Fibroblast of lung (primary cell): ENCODE data around the gene MYLK. TPM values are rescaled to one million over a fixed set of nuclear protein-coding genes. Genes with fewer than 3 reads are reported as not detected.

Experiments used
- DNase-seq, 2 donors: peaks; one replicate each; pipeline versions ENCODE4 v3.0.0 to v3.0.0-alpha.2; 2010; ENCODE audit warnings: low read depth in 2 of 2
- H2AFZ ChIP-seq: 2 replicates; pipeline ENCODE4 v1.5.1; 2012; ENCODE audit warnings: low read length, control low read depth, inconsistent platforms
- H3K27ac ChIP-seq: 2 replicates; pipeline ENCODE4 v1.5.1; 2011; ENCODE audit warnings: low read length, control low read depth; ENCODE audit not compliant: insufficient read depth
- H3K27me3 ChIP-seq: 2 replicates; pipeline ENCODE4 v1.5.1; 2011; ENCODE audit warnings: mild to moderate bottlenecking, low read length; ENCODE audit not compliant: control insufficient read depth, insufficient read depth
- H3K36me3 ChIP-seq: 2 replicates; pipeline ENCODE4 v1.5.1; 2011; ENCODE audit warnings: low read length; ENCODE audit not compliant: control insufficient read depth, insufficient read depth
- H3K4me1 ChIP-seq: 2 replicates; pipeline ENCODE4 v1.5.1; 2011; ENCODE audit warnings: low read length; ENCODE audit not compliant: control insufficient read depth, insufficient read depth; ENCODE audit errors: extremely low read depth
- H3K4me2 ChIP-seq: 2 replicates; pipeline ENCODE4 v1.5.1; 2011; ENCODE audit warnings: low read length, control low read depth; ENCODE audit not compliant: insufficient read depth; ENCODE audit errors: extremely low read depth
- H3K4me3 ChIP-seq, 4 experiments: fragments of 200-600 bp in 1 of 4; sonication (generic) in 1 of 4; replicated peaks in 1 of 4; 2 replicates each; pipeline ENCODE4 v1.5.1; 2011 to 2016; ENCODE audit warnings: low read length in 4 of 4, low read depth in 3 of 4, mild to moderate bottlenecking in 3 of 4, control low read depth in 2 of 4, inconsistent platforms in 1 of 4, mixed read lengths in 1 of 4; ENCODE audit not compliant: insufficient read depth in 1 of 4; ENCODE audit errors: control extremely low read depth in 1 of 4
- H3K79me2 ChIP-seq: 2 replicates; pipeline ENCODE4 v1.5.1; 2012; ENCODE audit warnings: mild to moderate bottlenecking, low read length, inconsistent platforms; ENCODE audit not compliant: control insufficient read depth, insufficient read depth
- H3K9ac ChIP-seq: 2 replicates; pipeline ENCODE4 v1.5.1; 2011; ENCODE audit warnings: mild to moderate bottlenecking, low read length, control low read depth; ENCODE audit not compliant: insufficient read depth
- H3K9me3 ChIP-seq: 2 replicates; pipeline ENCODE4 v1.5.1; 2012; ENCODE audit warnings: low read depth, low read length; ENCODE audit not compliant: control insufficient read depth, insufficient read depth
- H4K20me1 ChIP-seq: 2 replicates; pipeline ENCODE4 v1.5.1; 2011; ENCODE audit warnings: low read length; ENCODE audit not compliant: control insufficient read depth, insufficient read depth; ENCODE audit errors: extremely low read depth
- EZH2 ChIP-seq: IDR thresholded peaks from 2 replicates; pipeline ENCODE4 v1.5.1; 2012; ENCODE audit warnings: low read length, control low read depth, mild to moderate bottlenecking; ENCODE audit errors: missing control alignments
- polyA plus RNA-seq, 2 donors: library from polyadenylated mRNA; depleted of rRNA in 1 of 2; stranded (reverse) in 1 of 2; unstranded in 1 of 2; fragments of >200 nt; gene quantifications; 2 replicates each; pipeline ENCODE4 v1.2.1, GENCODE V29; 2011 to 2012; ENCODE audit warnings: missing spikeins in 1 of 2
- total RNA-seq: library from RNA; depleted of rRNA; stranded (reverse); fragments of >200 nt; gene quantifications from 2 replicates; pipeline ENCODE4 v1.2.1, GENCODE V29; 2014
- TF ChIP-seq, protein P1 (sequence below), 2 donors: IDR thresholded peaks in 1 of 2; conservative IDR thresholded peaks in 1 of 2; 1 replicate in 1 of 2; 2 replicates in 1 of 2; pipeline ENCODE4 v1.5.1; 2011 to 2012; ENCODE audit warnings: low read length in 2 of 2, control low read depth in 1 of 2, inconsistent platforms in 1 of 2, low read depth in 1 of 2, mild to moderate bottlenecking in 1 of 2

Gene MYLK
- total and polyA plus RNA-seq, 2 donors (not counting 1 experiment from before 2014, with no cell fraction given): 918 to 941 TPM

DNA sequence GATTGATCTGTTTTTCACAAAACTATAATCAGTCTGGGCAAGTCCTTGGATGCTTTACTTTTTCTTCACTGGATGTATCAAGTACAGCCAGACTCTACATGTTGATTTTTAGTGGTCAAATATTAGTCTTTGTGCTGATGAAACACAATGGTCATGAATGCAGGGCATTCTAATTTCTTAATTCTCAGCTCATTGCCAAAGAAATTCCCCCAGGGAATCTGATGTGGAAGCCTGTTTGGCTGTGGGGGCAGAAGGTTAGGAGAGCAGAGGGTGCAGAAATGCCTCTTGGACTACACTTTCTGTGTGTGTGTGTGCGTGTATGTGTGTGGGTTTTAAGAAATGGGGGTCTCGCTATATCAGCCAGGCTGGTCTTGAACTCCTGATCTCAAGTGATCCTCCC is 250.6 kb downstream of the MYLK start:
- peak in 1 of 2 donors; percentile 81 for DNase-seq

DNA sequence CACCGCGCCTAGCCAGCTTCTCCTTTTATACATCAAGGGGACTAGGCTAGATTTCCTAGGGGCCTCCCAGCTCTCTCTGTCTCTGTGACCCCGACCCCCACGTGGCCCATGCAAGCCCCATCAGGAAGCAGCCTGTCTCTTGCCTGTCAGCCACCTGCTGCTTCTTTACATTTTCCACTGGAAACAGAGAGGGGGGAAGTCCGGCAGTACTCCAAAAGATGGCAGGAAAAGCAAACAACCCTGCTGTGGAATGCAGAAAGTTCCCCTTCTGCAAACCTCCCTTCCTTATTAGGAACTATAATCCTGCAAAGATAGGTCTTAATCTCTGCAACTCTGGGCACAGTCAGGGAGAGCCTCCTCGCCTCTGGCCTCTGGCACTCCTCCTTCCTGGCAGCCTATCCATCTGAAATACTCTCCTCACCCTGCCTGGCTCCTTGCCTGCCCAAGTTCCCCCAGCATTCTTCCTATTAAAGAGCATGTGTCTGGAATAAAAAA is 251.9 kb downstream of the MYLK start:
- TF ChIP-seq, protein P1, sequence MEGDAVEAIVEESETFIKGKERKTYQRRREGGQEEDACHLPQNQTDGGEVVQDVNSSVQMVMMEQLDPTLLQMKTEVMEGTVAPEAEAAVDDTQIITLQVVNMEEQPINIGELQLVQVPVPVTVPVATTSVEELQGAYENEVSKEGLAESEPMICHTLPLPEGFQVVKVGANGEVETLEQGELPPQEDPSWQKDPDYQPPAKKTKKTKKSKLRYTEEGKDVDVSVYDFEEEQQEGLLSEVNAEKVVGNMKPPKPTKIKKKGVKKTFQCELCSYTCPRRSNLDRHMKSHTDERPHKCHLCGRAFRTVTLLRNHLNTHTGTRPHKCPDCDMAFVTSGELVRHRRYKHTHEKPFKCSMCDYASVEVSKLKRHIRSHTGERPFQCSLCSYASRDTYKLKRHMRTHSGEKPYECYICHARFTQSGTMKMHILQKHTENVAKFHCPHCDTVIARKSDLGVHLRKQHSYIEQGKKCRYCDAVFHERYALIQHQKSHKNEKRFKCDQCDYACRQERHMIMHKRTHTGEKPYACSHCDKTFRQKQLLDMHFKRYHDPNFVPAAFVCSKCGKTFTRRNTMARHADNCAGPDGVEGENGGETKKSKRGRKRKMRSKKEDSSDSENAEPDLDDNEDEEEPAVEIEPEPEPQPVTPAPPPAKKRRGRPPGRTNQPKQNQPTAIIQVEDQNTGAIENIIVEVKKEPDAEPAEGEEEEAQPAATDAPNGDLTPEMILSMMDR (conservative IDR thresholded peaks at IDR 0.05 in 1 of 2, IDR thresholded peaks at IDR 0.05 in 1 of 2; ENCODE audit: low read depth in 1 of 2, low read length in 2 of 2): no peak
- TF ChIP-seq EZH2: no peak
- Histone ChIP-seq H3K27ac (no peak overlapping the region), H3K4me2 (no peak overlapping the region), H2AFZ (no peak overlapping the region), H3K4me3 (no peak overlapping the region), H3K27me3 (no peaks in the 10 kb centered on the region), H3K9ac (no peak overlapping the region), H3K9me3 (no peaks in the 10 kb centered on the region), H3K36me3 (peaks cover 49% of the 10 kb centered on the region), H4K20me1 (no peaks in the 10 kb centered on the region), H3K4me1 (peaks cover 19% of the 10 kb centered on the region), H3K79me2 (no peaks in the 10 kb centered on the region)
- DNase-seq: peak; percentile 48 to 89

More for the DNA sequence above, 250.6 kb downstream of the MYLK start:
- H3K79me2 ChIP-seq: no peaks in the 10 kb centered on the region
- no peak overlapping the region for H3K9ac ChIP-seq
- H3K4me2 ChIP-seq: no peak overlapping the region
- no peaks in the 10 kb centered on the region for H4K20me1 ChIP-seq
- peaks cover 19% of the 10 kb centered on the region for H3K4me1 ChIP-seq
- no peak overlapping the region for H2AFZ ChIP-seq
- peaks cover 50% of the 10 kb centered on the region for H3K36me3 ChIP-seq
- TF ChIP-seq, protein P1 (conservative IDR thresholded peaks at IDR 0.05 in 1 of 2, IDR thresholded peaks at IDR 0.05 in 1 of 2; ENCODE audit: low read depth in 1 of 2, low read length in 2 of 2): no peak
- no peak for TF ChIP-seq EZH2
- no peaks in the 10 kb centered on the region for H3K9me3 ChIP-seq
- H3K27me3 ChIP-seq: no peaks in the 10 kb centered on the region
- H3K27ac ChIP-seq: peak overlapping the region; percentile 35
- H3K4me3 ChIP-seq: no peak overlapping the region

GRCh38 chr3:123629747-123630047 is 254.4 kb downstream of the MYLK start:
- no peak for TF ChIP-seq EZH2
- TF ChIP-seq, protein P1 (conservative IDR thresholded peaks at IDR 0.05 in 1 of 2, IDR thresholded peaks at IDR 0.05 in 1 of 2; ENCODE audit: low read depth in 1 of 2, low read length in 2 of 2): no peak
- Histone ChIP-seq H4K20me1 (no peaks in the 10 kb centered on the region), H2AFZ (no peak overlapping the region), H3K4me2 (no peak overlapping the region), H3K27ac (no peak overlapping the region), H3K9ac (no peak overlapping the region), H3K9me3 (no peaks in the 10 kb centered on the region), H3K79me2 (no peaks in the 10 kb centered on the region), H3K36me3 (peaks cover 56% of the 10 kb centered on the region), H3K27me3 (no peaks in the 10 kb centered on the region), H3K4me1 (peaks cover 14% of the 10 kb centered on the region), H3K4me3 (no peak overlapping the region)
- DNase-seq: no peak
